CD14-positive monocyte (primary cell): ENCODE data around the gene CACNA1C. TPM values are rescaled to one million over a fixed set of nuclear protein-coding genes. Genes with fewer than 3 reads are reported as not detected.

ENCODE experiments used
- DNase-seq, 3 donors: peaks; one replicate each; pipeline ENCODE4 v3.0.0-alpha.2; 2011 to 2022
- H2AFZ ChIP-seq: 2 replicates; pipeline ENCODE4 v1.6.0; 2012; ENCODE audit warnings: mild to moderate bottlenecking, low read depth, low read length, inconsistent platforms; ENCODE audit not compliant: insufficient read depth, poor library complexity, severe bottlenecking
- H3K27ac ChIP-seq, 2 donors: 1 replicate in 1 of 2; 2 replicates in 1 of 2; pipeline ENCODE4 v1.5.1; 2012 to 2013; ENCODE audit warnings: low read length in 2 of 2, control low read depth in 1 of 2, inconsistent platforms in 1 of 2, low read depth in 1 of 2, mild to moderate bottlenecking in 1 of 2
- H3K27me3 ChIP-seq, 2 donors: one replicate each; pipeline versions ENCODE4 v1.6.0 to v1.6.1; 2011 to 2013; ENCODE audit warnings: low read length in 2 of 2; ENCODE audit not compliant: control insufficient read depth in 2 of 2, insufficient read depth in 2 of 2
- H3K36me3 ChIP-seq, 2 donors: replicated peaks in 1 of 2; 1 replicate in 1 of 2; 2 replicates in 1 of 2; pipeline versions ENCODE4 v1.5.1 to v1.6.1; 2012 to 2013; ENCODE audit warnings: low read length in 2 of 2, control low read depth in 1 of 2, inconsistent platforms in 1 of 2, mild to moderate bottlenecking in 1 of 2; ENCODE audit not compliant: insufficient read depth in 2 of 2, control insufficient read depth in 1 of 2
- H3K4me1 ChIP-seq, 2 donors: 1 replicate in 1 of 2; 2 replicates in 1 of 2; pipeline versions ENCODE4 v1.5.1 to v1.6.1; 2012 to 2013; ENCODE audit warnings: low read length in 2 of 2, control low read depth in 1 of 2, inconsistent platforms in 1 of 2, mild to moderate bottlenecking in 1 of 2, moderate library complexity in 1 of 2; ENCODE audit not compliant: insufficient read depth in 2 of 2, control insufficient read depth in 1 of 2
- H3K4me2 ChIP-seq: replicated peaks from 2 replicates; pipeline ENCODE3; 2012; ENCODE audit warnings: low read length, moderate library complexity, mild to moderate bottlenecking; ENCODE audit not compliant: poor library complexity, severe bottlenecking; ENCODE audit errors: extremely low read depth
- H3K4me3 ChIP-seq, 3 experiments: fragments of 200-600 bp in 1 of 3; sonication (generic) in 1 of 3; replicated peaks in 1 of 3; 1 replicate in 2 of 3; 2 replicates in 1 of 3; pipeline ENCODE4 v1.5.1; 2011 to 2013; ENCODE audit warnings: low read length in 3 of 3, mild to moderate bottlenecking in 3 of 3, control low read depth in 2 of 3, low read depth in 2 of 3, inconsistent platforms in 1 of 3, moderate library complexity in 1 of 3
- H3K79me2 ChIP-seq: 2 replicates; pipeline ENCODE4 v1.6.0; 2012; ENCODE audit warnings: mild to moderate bottlenecking, control low read depth, inconsistent platforms, low read length, moderate library complexity; ENCODE audit not compliant: insufficient read depth
- H3K9ac ChIP-seq: 2 replicates; pipeline ENCODE4 v1.6.0; 2017; ENCODE audit warnings: low read length, mild to moderate bottlenecking; ENCODE audit not compliant: insufficient read depth, poor library complexity, severe bottlenecking
- H3K9me3 ChIP-seq, 2 donors: replicated peaks in 1 of 2; 1 replicate in 1 of 2; 2 replicates in 1 of 2; pipeline versions ENCODE4 v1.5.1 to v1.6.1; 2012 to 2013; ENCODE audit warnings: low read length in 2 of 2, control low read depth in 1 of 2; ENCODE audit not compliant: control insufficient read depth in 1 of 2, insufficient read depth in 1 of 2
- H4K20me1 ChIP-seq: 2 replicates; pipeline ENCODE4 v1.6.0; 2012; ENCODE audit warnings: mild to moderate bottlenecking, low read length, control low read depth, moderate library complexity; ENCODE audit not compliant: insufficient read depth
- H3K27ac Mint-ChIP-seq, 7 donors: one replicate each; pipeline ENCODE4 v1.8.0; 2020; ENCODE audit warnings: mild to moderate bottlenecking in 7 of 7, mixed read lengths in 7 of 7, moderate library complexity in 6 of 7, inconsistent platforms in 2 of 7
- H3K27me3 Mint-ChIP-seq, 3 donors: one replicate each; pipeline ENCODE4 v1.8.0; 2021 to 2022; ENCODE audit warnings: low read depth in 3 of 3, mild to moderate bottlenecking in 3 of 3, mixed read lengths in 3 of 3, moderate library complexity in 3 of 3, inconsistent platforms in 1 of 3
- H3K36me3 Mint-ChIP-seq, 2 donors: one replicate each; pipeline ENCODE4 v1.8.0; 2020; ENCODE audit warnings: mixed read lengths in 2 of 2, inconsistent platforms in 1 of 2, mild to moderate bottlenecking in 1 of 2
- H3K4me1 Mint-ChIP-seq: one replicate; pipeline ENCODE4 v1.8.0; 2020; ENCODE audit warnings: mild to moderate bottlenecking, mixed read lengths
- H3K4me3 Mint-ChIP-seq, 2 donors: one replicate each; pipeline ENCODE4 v1.8.0; 2020; ENCODE audit warnings: mild to moderate bottlenecking in 2 of 2, mixed read lengths in 2 of 2, moderate library complexity in 1 of 2
- H3K9me3 Mint-ChIP-seq, 7 donors: one replicate each; pipeline ENCODE4 v1.8.0; 2020 to 2022; ENCODE audit warnings: mixed read lengths in 7 of 7, mild to moderate bottlenecking in 6 of 7, moderate library complexity in 6 of 7, inconsistent platforms in 2 of 7
- WGBS: methylation state at CpG from one replicate; pipeline ENCODE4 v1.1.5; 2013; ENCODE audit warnings: missing lambda C conversion rate; ENCODE audit not compliant: insufficient coverage; 5-methylcytosine and 5-hydroxymethylcytosine counted together
- intact Hi-C, 2 donors: fragments of 100-400 bp; cut with micrococcal nuclease; formaldehyde crosslinking; loops; one replicate each; pipeline versions ENCODE4 v1.15.0 to v1.15.1; 2023
- polyA plus RNA-seq, 3 donors: library from polyadenylated mRNA; depleted of rRNA in 1 of 3; unstranded in 2 of 3; stranded (reverse) in 1 of 3; fragments of 300-500 nt in 2 of 3; fragments of >200 nt in 1 of 3; fragmentation: Illumina TruSeq in 2 of 3; gene quantifications; 1 replicate in 2 of 3; 2 replicates in 1 of 3; pipeline ENCODE4 v1.2.3, GENCODE V29; 2012 to 2021
- TF ChIP-seq, protein P1 (sequence below): fragments of 200-600 bp; IDR thresholded peaks from one replicate; pipeline ENCODE4 v1.8.0; 2022; ENCODE audit warnings: antibody characterized with exemption, mild to moderate bottlenecking

Gene CACNA1C
- polyA plus RNA-seq, 3 donors: not detected

DNA sequence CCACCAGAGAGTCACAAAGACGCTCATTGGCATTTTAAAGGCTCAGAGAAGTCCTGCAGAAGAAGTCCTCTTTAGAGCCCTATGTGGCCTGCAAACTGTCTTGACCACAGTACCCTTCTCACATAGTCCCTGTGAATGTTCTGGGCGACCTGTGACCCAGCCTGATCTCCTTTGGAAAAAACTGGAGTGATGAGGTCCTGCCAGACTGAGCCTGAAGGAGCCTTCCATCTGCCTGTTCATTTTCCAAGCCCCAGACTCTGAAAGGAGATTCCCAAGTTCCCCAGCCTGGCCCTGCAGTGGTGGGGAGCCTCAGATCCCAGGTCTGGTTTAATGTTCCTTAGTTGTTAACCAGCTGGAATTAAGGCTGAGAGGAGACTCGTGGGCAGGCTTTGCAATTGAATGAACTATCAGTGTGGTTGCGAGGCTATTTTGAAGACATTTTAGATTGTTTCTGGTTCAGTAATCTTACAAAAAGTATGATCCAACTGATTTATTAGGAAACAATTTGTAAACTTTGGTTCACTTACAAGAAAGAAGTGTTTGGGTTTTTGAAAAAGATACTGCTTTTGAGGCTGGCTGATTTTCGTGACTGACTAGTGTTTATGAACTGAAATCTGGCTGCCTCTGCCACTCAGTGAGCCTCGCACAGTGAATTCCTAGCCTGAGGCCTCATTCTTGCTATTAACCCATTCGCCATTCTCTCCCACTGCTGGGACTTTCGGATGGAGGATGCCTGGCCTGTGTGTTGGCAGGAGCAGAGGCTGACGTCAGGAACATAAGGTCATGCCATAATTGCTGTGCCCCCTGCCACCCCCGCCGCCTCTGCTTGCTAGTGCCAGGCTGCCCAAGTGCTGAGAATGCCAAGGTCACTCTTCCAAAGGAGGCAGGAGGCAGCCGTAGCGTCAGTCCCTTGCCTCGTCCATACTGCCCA is 249.0 kb downstream of the CACNA1C start:
- TF ChIP-seq, protein P1, sequence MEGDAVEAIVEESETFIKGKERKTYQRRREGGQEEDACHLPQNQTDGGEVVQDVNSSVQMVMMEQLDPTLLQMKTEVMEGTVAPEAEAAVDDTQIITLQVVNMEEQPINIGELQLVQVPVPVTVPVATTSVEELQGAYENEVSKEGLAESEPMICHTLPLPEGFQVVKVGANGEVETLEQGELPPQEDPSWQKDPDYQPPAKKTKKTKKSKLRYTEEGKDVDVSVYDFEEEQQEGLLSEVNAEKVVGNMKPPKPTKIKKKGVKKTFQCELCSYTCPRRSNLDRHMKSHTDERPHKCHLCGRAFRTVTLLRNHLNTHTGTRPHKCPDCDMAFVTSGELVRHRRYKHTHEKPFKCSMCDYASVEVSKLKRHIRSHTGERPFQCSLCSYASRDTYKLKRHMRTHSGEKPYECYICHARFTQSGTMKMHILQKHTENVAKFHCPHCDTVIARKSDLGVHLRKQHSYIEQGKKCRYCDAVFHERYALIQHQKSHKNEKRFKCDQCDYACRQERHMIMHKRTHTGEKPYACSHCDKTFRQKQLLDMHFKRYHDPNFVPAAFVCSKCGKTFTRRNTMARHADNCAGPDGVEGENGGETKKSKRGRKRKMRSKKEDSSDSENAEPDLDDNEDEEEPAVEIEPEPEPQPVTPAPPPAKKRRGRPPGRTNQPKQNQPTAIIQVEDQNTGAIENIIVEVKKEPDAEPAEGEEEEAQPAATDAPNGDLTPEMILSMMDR: no peak
- no peak overlapping the region for H3K4me3 Mint-ChIP-seq
- H4K20me1 ChIP-seq: no peaks in the 10 kb centered on the region
- peaks cover 36% of the 10 kb centered on the region for H3K4me1 Mint-ChIP-seq
- H3K79me2 ChIP-seq: no peaks in the 10 kb centered on the region
- no peaks in the 10 kb centered on the region for H3K36me3 ChIP-seq
- peaks cover 0 to 1% of the 10 kb centered on the region in 2 donors for H3K36me3 Mint-ChIP-seq
- no peak for DNase-seq
- H3K9me3 ChIP-seq: no peaks in the 10 kb centered on the region
- no peak overlapping the region for H3K27ac ChIP-seq
- H3K27ac Mint-ChIP-seq: no peak overlapping the region
- H2AFZ ChIP-seq: no peak overlapping the region
- H3K9ac ChIP-seq: no peak overlapping the region
- no peaks in the 10 kb centered on the region for H3K27me3 ChIP-seq
- peaks cover 0 to 3% (median 0%) of the 10 kb centered on the region in 3 donors for H3K27me3 Mint-ChIP-seq
- no peak overlapping the region for H3K4me3 ChIP-seq
- intact Hi-C loops: no loop called here
- H3K9me3 Mint-ChIP-seq: no peaks in the 10 kb centered on the region
- 96% methylated on average over 10 of the region's 14 CpGs for WGBS
- no peak overlapping the region for H3K4me2 ChIP-seq
- H3K4me1 ChIP-seq: peaks cover 35 to 37% of the 10 kb centered on the region in 2 donors

DNA sequence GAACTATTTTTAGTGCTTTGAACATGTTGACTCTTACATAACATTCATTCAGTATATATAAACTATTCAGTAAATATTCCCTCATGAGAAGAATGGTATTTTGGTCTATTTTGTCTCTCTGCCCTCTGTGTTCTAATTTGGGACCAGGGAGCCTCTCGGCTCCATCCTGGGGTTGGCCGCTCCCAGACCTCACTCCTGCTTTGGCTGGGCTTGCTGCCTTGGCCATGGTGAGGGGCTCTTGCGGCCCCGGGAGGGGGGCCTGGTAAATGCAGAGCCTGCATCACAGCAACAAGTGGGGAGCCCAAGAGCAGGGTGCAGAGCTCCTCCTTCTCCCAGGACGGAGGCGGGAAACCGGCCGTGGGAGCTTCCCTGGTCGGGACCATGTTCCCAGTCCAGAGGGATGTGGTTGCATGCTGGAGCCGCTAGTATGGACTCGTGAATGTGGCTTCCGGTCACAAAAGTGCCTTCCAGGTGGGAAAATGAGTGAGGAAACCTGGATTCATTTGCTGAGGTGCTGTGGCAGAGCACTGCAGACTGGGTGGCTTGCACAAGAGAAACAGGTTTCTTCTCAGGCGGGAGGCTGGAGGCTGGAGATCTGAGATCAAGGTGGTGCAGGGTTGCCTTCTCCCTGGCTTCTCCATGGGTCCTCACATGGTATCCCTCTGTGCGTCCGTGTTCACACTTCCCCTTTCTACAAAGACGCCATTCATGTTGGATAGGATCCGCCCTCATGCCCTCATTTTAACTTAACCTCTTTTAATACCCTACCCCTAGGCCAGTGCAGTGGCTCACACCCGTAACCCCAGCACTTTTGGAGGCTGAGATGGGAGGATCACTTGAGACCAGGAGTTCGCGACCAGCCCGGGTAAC is 250.2 kb downstream of the CACNA1C start:
- H3K79me2 ChIP-seq: no peaks in the 10 kb centered on the region
- Mint-ChIP-seq H3K27ac (peak overlapping the region in 3 of 7 donors; percentile 25 to 65 (median 54)), H3K4me1 (peaks cover 37% of the 10 kb centered on the region), H3K36me3 (peaks cover 0 to 1% of the 10 kb centered on the region in 2 donors), H3K27me3 (peaks cover 0 to 3% (median 0%) of the 10 kb centered on the region in 3 donors), H3K4me3 (no peak overlapping the region), H3K9me3 (no peaks in the 10 kb centered on the region)
- no peaks in the 10 kb centered on the region for H3K9me3 ChIP-seq
- H3K27me3 ChIP-seq: no peaks in the 10 kb centered on the region
- peaks cover 31 to 37% of the 10 kb centered on the region in 2 donors for H3K4me1 ChIP-seq
- H3K9ac ChIP-seq: no peak overlapping the region
- H3K36me3 ChIP-seq: no peaks in the 10 kb centered on the region
- TF ChIP-seq, protein P1: no peak
- H2AFZ ChIP-seq: no peak overlapping the region
- no peak overlapping the region for H3K4me2 ChIP-seq
- peak in 2 of 3 donors; percentile 38 to 41 for DNase-seq
- no peak overlapping the region for H3K4me3 ChIP-seq
- no peak overlapping the region for H3K27ac ChIP-seq
- H4K20me1 ChIP-seq: no peaks in the 10 kb centered on the region
- 77% methylated on average over 12 of the region's 21 CpGs for WGBS
- intact Hi-C loops: no loop called here
